ENCODE measurements around the gene PRKAR1B. TPM values are rescaled to one million over a fixed set of nuclear protein-coding genes. Genes with fewer than 3 reads are reported as not detected.

PRKAR1B gene
- total RNA-seq, 1 donor from 2014 or later: 14.7 TPM

DNA sequence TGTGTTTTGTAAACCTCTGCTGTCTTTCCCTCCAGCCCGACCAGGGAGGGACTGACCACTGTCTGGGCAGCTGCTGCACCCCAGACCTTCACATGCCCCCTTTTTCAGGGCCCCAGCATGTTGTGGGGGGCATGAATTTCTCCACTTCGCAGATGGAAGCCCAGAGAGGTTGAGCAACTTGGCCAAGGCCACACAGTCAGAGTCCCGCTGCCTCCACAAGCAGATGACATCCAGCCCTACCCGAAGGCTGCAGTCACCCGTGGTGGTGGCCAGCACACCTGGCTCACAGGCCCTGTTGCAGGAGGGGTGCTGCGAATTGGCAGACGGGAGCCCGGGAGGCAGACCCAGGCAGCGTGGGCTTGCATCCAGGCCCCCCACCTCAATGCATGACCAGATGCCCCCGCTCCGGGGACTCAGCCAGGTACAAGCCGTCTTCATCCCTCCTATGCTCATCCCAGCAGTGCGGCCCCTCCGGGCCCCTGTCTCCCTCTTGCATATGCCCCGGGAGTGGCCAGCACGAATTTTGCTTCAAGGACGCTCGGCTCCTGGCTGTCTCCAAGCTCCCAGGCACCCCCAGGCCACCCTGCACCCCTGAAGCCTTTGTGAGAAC, 171.4 kb downstream of the PRKAR1B start:
- Histone ChIP-seq H3K4me1 (ENCODE audit: insufficient read depth, low read length) (no peaks in the 10 kb centered on the region), H3K4me2 (ENCODE audit: low read length) (no peak overlapping the region), H3K79me2 (ENCODE audit: insufficient read depth, low read length) (no peaks in the 10 kb centered on the region), H3K9me3 (ENCODE audit: insufficient read depth, low read depth, low read length) (peaks cover 2% of the 10 kb centered on the region), H3K4me3 (ENCODE audit: insufficient read depth, low read depth, low read length) (no peak overlapping the region), H4K20me1 (ENCODE audit: insufficient read depth, low read length) (no peaks in the 10 kb centered on the region), H3K27me3 (ENCODE audit: insufficient read depth, low read length) (no peaks in the 10 kb centered on the region), H3K9ac (ENCODE audit: low read length) (no peak overlapping the region), H3K36me3 (ENCODE audit: insufficient read depth, low read length) (no peaks in the 10 kb centered on the region), H3K27ac (ENCODE audit: low read depth, low read length) (no peak overlapping the region), H2AFZ (ENCODE audit: low read depth, low read length) (no peak overlapping the region)
- no peak overlapping the region for H3K27ac Mint-ChIP-seq (ENCODE audit: unreplicated experiment)
- no peak overlapping the region for H3K4me3 Mint-ChIP-seq (ENCODE audit: unreplicated experiment)
- H3K27me3 Mint-ChIP-seq (ENCODE audit: low read depth, unreplicated experiment): peaks cover 2% of the 10 kb centered on the region
- H3K4me1 Mint-ChIP-seq (ENCODE audit: low read depth, unreplicated experiment): no peaks in the 10 kb centered on the region
- H3K9me3 Mint-ChIP-seq (ENCODE audit: unreplicated experiment): no peaks in the 10 kb centered on the region
- no peak for TF ChIP-seq EZH2 (IDR thresholded peaks at IDR 0.05; ENCODE audit: insufficient read depth, low read length)
- TF ChIP-seq, protein P1, sequence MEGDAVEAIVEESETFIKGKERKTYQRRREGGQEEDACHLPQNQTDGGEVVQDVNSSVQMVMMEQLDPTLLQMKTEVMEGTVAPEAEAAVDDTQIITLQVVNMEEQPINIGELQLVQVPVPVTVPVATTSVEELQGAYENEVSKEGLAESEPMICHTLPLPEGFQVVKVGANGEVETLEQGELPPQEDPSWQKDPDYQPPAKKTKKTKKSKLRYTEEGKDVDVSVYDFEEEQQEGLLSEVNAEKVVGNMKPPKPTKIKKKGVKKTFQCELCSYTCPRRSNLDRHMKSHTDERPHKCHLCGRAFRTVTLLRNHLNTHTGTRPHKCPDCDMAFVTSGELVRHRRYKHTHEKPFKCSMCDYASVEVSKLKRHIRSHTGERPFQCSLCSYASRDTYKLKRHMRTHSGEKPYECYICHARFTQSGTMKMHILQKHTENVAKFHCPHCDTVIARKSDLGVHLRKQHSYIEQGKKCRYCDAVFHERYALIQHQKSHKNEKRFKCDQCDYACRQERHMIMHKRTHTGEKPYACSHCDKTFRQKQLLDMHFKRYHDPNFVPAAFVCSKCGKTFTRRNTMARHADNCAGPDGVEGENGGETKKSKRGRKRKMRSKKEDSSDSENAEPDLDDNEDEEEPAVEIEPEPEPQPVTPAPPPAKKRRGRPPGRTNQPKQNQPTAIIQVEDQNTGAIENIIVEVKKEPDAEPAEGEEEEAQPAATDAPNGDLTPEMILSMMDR (IDR thresholded peaks at IDR 0.05; ENCODE audit: insufficient read depth, low read depth, low read length): no peak
- FAIRE-seq (no peak), DNase-seq (ENCODE audit: low read depth) (no peak)
- peaks cover 2% of the 10 kb centered on the region for H3K36me3 Mint-ChIP-seq (ENCODE audit: low read depth, unreplicated experiment)

DNA sequence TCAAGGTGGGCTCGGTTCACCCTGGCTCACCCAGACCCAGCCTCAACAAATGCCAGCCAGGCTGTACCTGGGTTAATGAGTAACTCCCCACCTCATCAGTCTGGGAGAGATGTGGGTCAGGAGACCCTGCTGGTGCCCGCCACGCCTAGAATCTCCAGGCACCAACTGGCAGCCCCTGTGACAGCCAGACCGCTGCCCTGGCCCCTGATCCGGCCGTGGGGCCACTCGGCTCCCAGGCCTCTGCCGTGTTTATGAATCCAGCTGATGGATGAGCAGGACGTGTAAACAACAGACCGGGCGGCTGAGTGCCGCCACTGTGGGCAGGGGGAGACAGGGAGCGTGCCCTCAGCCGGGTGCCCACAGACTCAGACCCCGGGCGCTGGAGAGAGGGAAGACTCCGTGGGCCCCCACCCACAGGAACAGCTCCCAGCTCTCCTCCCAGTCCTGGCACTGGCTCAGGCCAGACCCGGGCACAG, 173.4 kb downstream of the PRKAR1B start:
- no peak for FAIRE-seq
- H3K27me3 Mint-ChIP-seq (ENCODE audit: low read depth, unreplicated experiment): no peaks in the 10 kb centered on the region

More for the DNA sequence above, 173.4 kb downstream of the PRKAR1B start:
- Mint-ChIP-seq H3K27ac (ENCODE audit: unreplicated experiment) (no peak overlapping the region), H3K4me1 (ENCODE audit: low read depth, unreplicated experiment) (no peaks in the 10 kb centered on the region), H3K36me3 (ENCODE audit: low read depth, unreplicated experiment) (peaks cover 2% of the 10 kb centered on the region), H3K4me3 (ENCODE audit: unreplicated experiment) (no peak overlapping the region), H3K9me3 (ENCODE audit: unreplicated experiment) (no peaks in the 10 kb centered on the region)
- no peaks in the 10 kb centered on the region for H3K36me3 ChIP-seq (ENCODE audit: insufficient read depth, low read length)
- H3K79me2 ChIP-seq (ENCODE audit: insufficient read depth, low read length): no peaks in the 10 kb centered on the region
- H3K4me1 ChIP-seq (ENCODE audit: insufficient read depth, low read length): no peaks in the 10 kb centered on the region
- no peak overlapping the region for H2AFZ ChIP-seq (ENCODE audit: low read depth, low read length)
- no peak overlapping the region for H3K4me3 ChIP-seq (ENCODE audit: insufficient read depth, low read depth, low read length)
- H3K27ac ChIP-seq (ENCODE audit: low read depth, low read length): no peak overlapping the region
- no peak overlapping the region for H3K4me2 ChIP-seq (ENCODE audit: low read length)
- H3K27me3 ChIP-seq (ENCODE audit: insufficient read depth, low read length): no peaks in the 10 kb centered on the region
- no peaks in the 10 kb centered on the region for H4K20me1 ChIP-seq (ENCODE audit: insufficient read depth, low read length)
- H3K9ac ChIP-seq (ENCODE audit: low read length): no peak overlapping the region
- no peak for TF ChIP-seq EZH2 (IDR thresholded peaks at IDR 0.05; ENCODE audit: insufficient read depth, low read length)
- TF ChIP-seq, protein P1 (IDR thresholded peaks at IDR 0.05; ENCODE audit: insufficient read depth, low read depth, low read length): no peak
- H3K9me3 ChIP-seq (ENCODE audit: insufficient read depth, low read depth, low read length): peaks cover 2% of the 10 kb centered on the region
- no peak for DNase-seq (ENCODE audit: low read depth)

Data from astrocyte (in vitro differentiated cells and primary cell).